Fibroblast of lung (primary cell): ENCODE data around the gene SLC16A2. TPM values are rescaled to one million over a fixed set of nuclear protein-coding genes. Genes with fewer than 3 reads are reported as not detected.

Source experiments
- DNase-seq, 2 donors: peaks; one replicate each; pipeline versions ENCODE4 v3.0.0 to v3.0.0-alpha.2; 2010; ENCODE audit warnings: low read depth in 2 of 2
- H2AFZ ChIP-seq: 2 replicates; pipeline ENCODE4 v1.5.1; 2012; ENCODE audit warnings: low read length, control low read depth, inconsistent platforms
- H3K27ac ChIP-seq: 2 replicates; pipeline ENCODE4 v1.5.1; 2011; ENCODE audit warnings: low read length, control low read depth; ENCODE audit not compliant: insufficient read depth
- H3K27me3 ChIP-seq: 2 replicates; pipeline ENCODE4 v1.5.1; 2011; ENCODE audit warnings: mild to moderate bottlenecking, low read length; ENCODE audit not compliant: control insufficient read depth, insufficient read depth
- H3K36me3 ChIP-seq: 2 replicates; pipeline ENCODE4 v1.5.1; 2011; ENCODE audit warnings: low read length; ENCODE audit not compliant: control insufficient read depth, insufficient read depth
- H3K4me1 ChIP-seq: 2 replicates; pipeline ENCODE4 v1.5.1; 2011; ENCODE audit warnings: low read length; ENCODE audit not compliant: control insufficient read depth, insufficient read depth; ENCODE audit errors: extremely low read depth
- H3K4me2 ChIP-seq: 2 replicates; pipeline ENCODE4 v1.5.1; 2011; ENCODE audit warnings: low read length, control low read depth; ENCODE audit not compliant: insufficient read depth; ENCODE audit errors: extremely low read depth
- H3K4me3 ChIP-seq, 4 experiments: fragments of 200-600 bp in 1 of 4; sonication (generic) in 1 of 4; replicated peaks in 1 of 4; 2 replicates each; pipeline ENCODE4 v1.5.1; 2011 to 2016; ENCODE audit warnings: low read length in 4 of 4, low read depth in 3 of 4, mild to moderate bottlenecking in 3 of 4, control low read depth in 2 of 4, inconsistent platforms in 1 of 4, mixed read lengths in 1 of 4; ENCODE audit not compliant: insufficient read depth in 1 of 4; ENCODE audit errors: control extremely low read depth in 1 of 4
- H3K79me2 ChIP-seq: 2 replicates; pipeline ENCODE4 v1.5.1; 2012; ENCODE audit warnings: mild to moderate bottlenecking, low read length, inconsistent platforms; ENCODE audit not compliant: control insufficient read depth, insufficient read depth
- H3K9ac ChIP-seq: 2 replicates; pipeline ENCODE4 v1.5.1; 2011; ENCODE audit warnings: mild to moderate bottlenecking, low read length, control low read depth; ENCODE audit not compliant: insufficient read depth
- H3K9me3 ChIP-seq: 2 replicates; pipeline ENCODE4 v1.5.1; 2012; ENCODE audit warnings: low read depth, low read length; ENCODE audit not compliant: control insufficient read depth, insufficient read depth
- H4K20me1 ChIP-seq: 2 replicates; pipeline ENCODE4 v1.5.1; 2011; ENCODE audit warnings: low read length; ENCODE audit not compliant: control insufficient read depth, insufficient read depth; ENCODE audit errors: extremely low read depth
- EZH2 ChIP-seq: IDR thresholded peaks from 2 replicates; pipeline ENCODE4 v1.5.1; 2012; ENCODE audit warnings: low read length, control low read depth, mild to moderate bottlenecking; ENCODE audit errors: missing control alignments
- polyA plus RNA-seq, 2 donors: library from polyadenylated mRNA; depleted of rRNA in 1 of 2; stranded (reverse) in 1 of 2; unstranded in 1 of 2; fragments of >200 nt; gene quantifications; 2 replicates each; pipeline ENCODE4 v1.2.1, GENCODE V29; 2011 to 2012; ENCODE audit warnings: missing spikeins in 1 of 2
- total RNA-seq: library from RNA; depleted of rRNA; stranded (reverse); fragments of >200 nt; gene quantifications from 2 replicates; pipeline ENCODE4 v1.2.1, GENCODE V29; 2014
- TF ChIP-seq, protein P1 (sequence below), 2 donors: IDR thresholded peaks in 1 of 2; conservative IDR thresholded peaks in 1 of 2; 1 replicate in 1 of 2; 2 replicates in 1 of 2; pipeline ENCODE4 v1.5.1; 2011 to 2012; ENCODE audit warnings: low read length in 2 of 2, control low read depth in 1 of 2, inconsistent platforms in 1 of 2, low read depth in 1 of 2, mild to moderate bottlenecking in 1 of 2

SLC16A2 gene
- total and polyA plus RNA-seq, 2 donors (not counting 1 experiment from before 2014, with no cell fraction given) = 7.8 to 27.2 TPM

- H4K20me1 ChIP-seq = no peaks in the 10 kb centered on the region
- no peaks in the 10 kb centered on the region for H3K27me3 ChIP-seq
- H3K36me3 ChIP-seq = no peaks in the 10 kb centered on the region
- no peak overlapping the region for H2AFZ ChIP-seq
- no peak overlapping the region for H3K4me2 ChIP-seq
- H3K9me3 ChIP-seq = no peaks in the 10 kb centered on the region
- no peak overlapping the region for H3K4me3 ChIP-seq
- no peaks in the 10 kb centered on the region for H3K79me2 ChIP-seq
- peak in 1 of 2 donors; percentile 12 for DNase-seq
- TF ChIP-seq, protein P1, sequence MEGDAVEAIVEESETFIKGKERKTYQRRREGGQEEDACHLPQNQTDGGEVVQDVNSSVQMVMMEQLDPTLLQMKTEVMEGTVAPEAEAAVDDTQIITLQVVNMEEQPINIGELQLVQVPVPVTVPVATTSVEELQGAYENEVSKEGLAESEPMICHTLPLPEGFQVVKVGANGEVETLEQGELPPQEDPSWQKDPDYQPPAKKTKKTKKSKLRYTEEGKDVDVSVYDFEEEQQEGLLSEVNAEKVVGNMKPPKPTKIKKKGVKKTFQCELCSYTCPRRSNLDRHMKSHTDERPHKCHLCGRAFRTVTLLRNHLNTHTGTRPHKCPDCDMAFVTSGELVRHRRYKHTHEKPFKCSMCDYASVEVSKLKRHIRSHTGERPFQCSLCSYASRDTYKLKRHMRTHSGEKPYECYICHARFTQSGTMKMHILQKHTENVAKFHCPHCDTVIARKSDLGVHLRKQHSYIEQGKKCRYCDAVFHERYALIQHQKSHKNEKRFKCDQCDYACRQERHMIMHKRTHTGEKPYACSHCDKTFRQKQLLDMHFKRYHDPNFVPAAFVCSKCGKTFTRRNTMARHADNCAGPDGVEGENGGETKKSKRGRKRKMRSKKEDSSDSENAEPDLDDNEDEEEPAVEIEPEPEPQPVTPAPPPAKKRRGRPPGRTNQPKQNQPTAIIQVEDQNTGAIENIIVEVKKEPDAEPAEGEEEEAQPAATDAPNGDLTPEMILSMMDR (conservative IDR thresholded peaks at IDR 0.05 in 1 of 2, IDR thresholded peaks at IDR 0.05 in 1 of 2; ENCODE audit: low read depth in 1 of 2, low read length in 2 of 2) = no peak
- TF ChIP-seq EZH2 = no peak
- no peak overlapping the region for H3K9ac ChIP-seq
- H3K4me1 ChIP-seq = no peaks in the 10 kb centered on the region
- H3K27ac ChIP-seq = no peak overlapping the region
These were observed 101.9 kb downstream of the SLC16A2 start for GRCh38 chrX:74523224-74523623.

- no peaks in the 10 kb centered on the region for H3K4me1 ChIP-seq
- H3K27ac ChIP-seq = no peak overlapping the region
- no peaks in the 10 kb centered on the region for H3K9me3 ChIP-seq
- H3K4me2 ChIP-seq = no peak overlapping the region
- no peak overlapping the region for H2AFZ ChIP-seq
- H3K79me2 ChIP-seq = no peaks in the 10 kb centered on the region
- H3K36me3 ChIP-seq = no peaks in the 10 kb centered on the region
- DNase-seq = no peak
- H3K4me3 ChIP-seq = no peak overlapping the region
- H3K27me3 ChIP-seq = no peaks in the 10 kb centered on the region
- no peaks in the 10 kb centered on the region for H4K20me1 ChIP-seq
- TF ChIP-seq, protein P1 (conservative IDR thresholded peaks at IDR 0.05 in 1 of 2, IDR thresholded peaks at IDR 0.05 in 1 of 2; ENCODE audit: low read depth in 1 of 2, low read length in 2 of 2) = no peak
- no peak for TF ChIP-seq EZH2
- H3K9ac ChIP-seq = no peak overlapping the region
These were observed 102.8 kb downstream of the SLC16A2 start for GRCh38 chrX:74523870-74524735.

DNA sequence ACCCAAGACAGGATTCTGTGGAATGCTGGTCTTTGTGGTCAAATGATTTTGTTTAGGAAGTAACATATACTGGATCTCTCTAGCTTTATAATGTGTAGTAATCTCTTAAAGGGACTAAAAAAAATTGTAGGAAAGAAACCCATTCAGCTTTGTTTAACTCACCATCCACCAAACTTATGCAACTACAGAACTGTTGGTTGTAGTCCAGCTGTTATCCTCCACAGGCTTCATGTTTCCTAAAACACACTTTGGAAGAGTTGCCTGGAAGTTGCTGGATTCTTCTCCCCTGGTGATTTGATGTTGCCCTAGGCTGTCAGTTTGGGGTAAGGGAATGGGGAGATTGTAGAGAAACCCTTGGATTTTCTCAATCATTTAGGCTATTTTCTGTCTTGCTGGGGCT lies 103.8 kb downstream of the SLC16A2 start:
- no peaks in the 10 kb centered on the region for H3K4me1 ChIP-seq
- no peaks in the 10 kb centered on the region for H3K36me3 ChIP-seq
- no peak overlapping the region for H3K4me2 ChIP-seq
- H3K4me3 ChIP-seq = no peak overlapping the region
- no peak overlapping the region for H2AFZ ChIP-seq
- DNase-seq = peak in 1 of 2 donors; percentile 45
- no peaks in the 10 kb centered on the region for H3K9me3 ChIP-seq
- TF ChIP-seq EZH2 = no peak
- TF ChIP-seq, protein P1 (conservative IDR thresholded peaks at IDR 0.05 in 1 of 2, IDR thresholded peaks at IDR 0.05 in 1 of 2; ENCODE audit: low read depth in 1 of 2, low read length in 2 of 2) = no peak
- H3K27me3 ChIP-seq = no peaks in the 10 kb centered on the region
- no peaks in the 10 kb centered on the region for H4K20me1 ChIP-seq
- H3K27ac ChIP-seq = no peak overlapping the region
- no peaks in the 10 kb centered on the region for H3K79me2 ChIP-seq
- no peak overlapping the region for H3K9ac ChIP-seq
